ENCODE measurements around the gene ATP6V1A. TPM values are rescaled to one million over a fixed set of nuclear protein-coding genes. Genes with fewer than 3 reads are reported as not detected.

ATP6V1A gene
- total and polyA plus RNA-seq, 2 of the 13 experiments (the other 11 are each of a cell fraction or from before 2014, with no cell fraction given) = 23.4 to 95.1 TPM

- TF ChIP-seq MYPOP (CRISPR knock-in tag; IDR thresholded peaks at IDR 0.05) (no peak), ZFP91 (CRISPR knock-in tag; IDR thresholded peaks at IDR 0.05; ENCODE audit: borderline replicate concordance) (no peak), ZNF24 (IDR thresholded peaks at IDR 0.05) (no peak), KMT2A (CRISPR knock-in tag; IDR thresholded peaks at IDR 0.05) (peak; percentile 63), ZNF879 (CRISPR knock-in tag; IDR thresholded peaks at IDR 0.05) (no peak), ZNF275 (CRISPR knock-in tag; IDR thresholded peaks at IDR 0.05; ENCODE audit: borderline replicate concordance) (no peak), ZNF207 (IDR thresholded peaks at IDR 0.05; ENCODE audit: borderline replicate concordance) (no peak), KLF15 (CRISPR knock-in tag; IDR thresholded peaks at IDR 0.05; ENCODE audit: borderline replicate concordance) (no peak), ZFP1 (CRISPR knock-in tag; IDR thresholded peaks at IDR 0.05) (no peak), ZNF205 (CRISPR knock-in tag; IDR thresholded peaks at IDR 0.05) (no peak), DDIT3 (CRISPR knock-in tag; IDR thresholded peaks at IDR 0.05) (no peak), ZKSCAN1 (IDR thresholded peaks at IDR 0.05; ENCODE audit: low read length) (no peak), ZNF354B (CRISPR knock-in tag; IDR thresholded peaks at IDR 0.05) (no peak), ATF4 (CRISPR knock-in tag; IDR thresholded peaks at IDR 0.05) (no peak), SRSF1 (optimal IDR thresholded peaks at IDR 0.05; ENCODE audit: low read depth, low read length) (no peak), ZNF576 (CRISPR knock-in tag; IDR thresholded peaks at IDR 0.05) (no peak), HHEX (CRISPR knock-in tag; IDR thresholded peaks at IDR 0.05) (no peak), CEBPG (CRISPR knock-in tag; IDR thresholded peaks at IDR 0.05) (peak; percentile 34; the same call in 1 of the 2 replicates), MIER3 (CRISPR knock-in tag; IDR thresholded peaks at IDR 0.05; ENCODE audit: borderline replicate concordance) (peak; percentile 54; the same call in 1 of the 2 replicates), CERS6 (CRISPR knock-in tag; IDR thresholded peaks at IDR 0.05) (no peak), CBX1 (IDR thresholded peaks at IDR 0.05; ENCODE audit: low read depth) (no peak), ATF2 (CRISPR knock-in tag; IDR thresholded peaks at IDR 0.05) (no peak), ZMYM3 (CRISPR knock-in tag; IDR thresholded peaks at IDR 0.05) (no peak)
Observed at GRCh38 chr3:113744941-113745755, 1.7 kb upstream of the ATP6V1A start (continued).
